MCF 10A (cell line): ENCODE data around the gene GRAMD1A. TPM values are rescaled to one million over a fixed set of nuclear protein-coding genes. Genes with fewer than 3 reads are reported as not detected.
"Not testable (repeated sequence)": the region's sequence is repeated elsewhere in the genome, so short reads cannot be mapped to it uniquely, and the experiment has no call there.

Source experiments
- BruUV-seq: library from RNA; stranded (reverse); fragments of 400-500 nt; replicated peaks from 2 replicates; lab custom pipeline; 2021; lab: Mats Ljungman, UMichigan
- CTCF ChIA-PET: fragments of 300-600 bp; sonication (Branson Sonifier 250); formaldehyde crosslinking; extraction: SDS; loops from one replicate; lab custom pipeline; 2021; ENCODE audit warnings: antibody characterized with exemption, inconsistent platforms; lab: Yijun Ruan, JAX
- POLR2A ChIA-PET: fragments of 300-600, 350-650 bp; sonication (Branson Sonifier 250); formaldehyde crosslinking; extraction: SDS; loops from one replicate; lab custom pipeline; 2020; ENCODE audit warnings: antibody characterized with exemption, inconsistent platforms; lab: Yijun Ruan, JAX
- DNase-seq: peaks from one replicate; pipeline ENCODE4 v3.0.0-alpha.2; 2018; ENCODE audit not compliant: unreplicated experiment
- H3K27ac Mint-ChIP-seq: one replicate; pipeline ENCODE4 v1.8.0; 2022; ENCODE audit warnings: mild to moderate bottlenecking, low read depth, mixed read lengths; ENCODE audit not compliant: unreplicated experiment
- H3K27me3 Mint-ChIP-seq: one replicate; pipeline ENCODE4 v1.8.0; 2022; ENCODE audit warnings: mixed read lengths; ENCODE audit not compliant: insufficient read depth, unreplicated experiment
- H3K36me3 Mint-ChIP-seq: one replicate; pipeline ENCODE4 v1.8.0; 2022; ENCODE audit warnings: mild to moderate bottlenecking, moderate library complexity, mixed read lengths; ENCODE audit not compliant: insufficient read depth, unreplicated experiment
- H3K4me1 Mint-ChIP-seq: one replicate; pipeline ENCODE4 v1.8.0; 2022; ENCODE audit warnings: mixed read lengths; ENCODE audit not compliant: insufficient read depth, unreplicated experiment
- H3K4me3 Mint-ChIP-seq: one replicate; pipeline ENCODE4 v1.8.0; 2022; ENCODE audit warnings: mild to moderate bottlenecking, moderate library complexity, mixed read lengths; ENCODE audit not compliant: unreplicated experiment
- H3K9me3 Mint-ChIP-seq: one replicate; pipeline ENCODE4 v1.8.0; 2022; ENCODE audit warnings: mixed read lengths; ENCODE audit not compliant: unreplicated experiment
- CTCF ChIP-seq: fragments of 200-600 bp; IDR thresholded peaks from one replicate; pipeline ENCODE4 v1.8.0; 2022; ENCODE audit warnings: antibody characterized with exemption, mild to moderate bottlenecking; ENCODE audit not compliant: unreplicated experiment
- intact Hi-C: fragments of 100-400 bp; cut with micrococcal nuclease; formaldehyde crosslinking; loops from 2 replicates; pipeline ENCODE4 v1.14.1; 2022
- total RNA-seq: library from RNA; stranded (reverse); gene quantifications from 2 replicates; pipeline ENCODE4 v1.2.3, GENCODE V29; 2022

Gene GRAMD1A
- total RNA-seq, 1 experiment from 2014 or later = 48.1 TPM

GRCh38 chr19:35006999-35007365 is 6.9 kb downstream of the GRAMD1A start:
- CTCF ChIA-PET = interaction anchor here (0.7 to 3.1 kb wide), 5 partner anchors 11 to 294 kb away, joined by 3 to 29 read pairs (median 4); no protein-coding TSS in a partner anchor
- TF ChIP-seq CTCF = no peak
- Mint-ChIP-seq H3K4me1 (peaks cover 17% of the 10 kb centered on the region), H3K36me3 (peaks cover 32% of the 10 kb centered on the region), H3K27me3 (no peaks in the 10 kb centered on the region), H3K9me3 (no peaks in the 10 kb centered on the region), H3K4me3 (no peak overlapping the region), H3K27ac (no peak overlapping the region)
- BruUV-seq = no TSS peak
- no peak for DNase-seq
- intact Hi-C loops = no loop called here
- POLR2A ChIA-PET = interaction anchor here (1.5 kb wide), 1 partner anchor 36 kb away, joined by 3 read pairs; no protein-coding TSS in a partner anchor

GRCh38 chr19:35007427-35007826 is 7.3 kb downstream of the GRAMD1A start:
- H3K9me3 Mint-ChIP-seq, H3K27ac Mint-ChIP-seq, H3K4me3 Mint-ChIP-seq, DNase-seq, BruUV-seq, intact Hi-C loops, H3K27me3 Mint-ChIP-seq: not testable (repeated sequence)
- POLR2A ChIA-PET = interaction anchor here (0.7 to 1.7 kb wide), 3 partner anchors 10 to 59 kb away, joined by 3 to 6 read pairs (median 3); no protein-coding TSS in a partner anchor
- Mint-ChIP-seq H3K36me3 (peaks cover 34% of the 10 kb centered on the region), H3K4me1 (peaks cover 13% of the 10 kb centered on the region)
- CTCF ChIA-PET = interaction anchor here (0.7 to 3.1 kb wide), 4 partner anchors 10 to 295 kb away, joined by 3 to 29 read pairs (median 4); partner anchors contain the start of gene ZNF792

GRCh38 chr19:35008891-35009341 is 8.8 kb downstream of the GRAMD1A start:
- H3K4me1 Mint-ChIP-seq = peaks cover 6% of the 10 kb centered on the region
- POLR2A ChIA-PET = interaction anchor here (1.7 kb wide), 1 partner anchor 8 kb away, joined by 6 read pairs; no protein-coding TSS in a partner anchor
- TF ChIP-seq CTCF = no peak
- H3K9me3 Mint-ChIP-seq = no peaks in the 10 kb centered on the region
- H3K36me3 Mint-ChIP-seq = peaks cover 44% of the 10 kb centered on the region
- intact Hi-C loops = no loop called here
- H3K27ac Mint-ChIP-seq = no peak overlapping the region
- no TSS peak for BruUV-seq
- H3K4me3 Mint-ChIP-seq = no peak overlapping the region
- CTCF ChIA-PET = interaction anchor here (1.0 to 1.8 kb wide), 2 partner anchors 35 to 36 kb away, joined by 3 to 5 read pairs; no protein-coding TSS in a partner anchor
- no peak for DNase-seq
- no peaks in the 10 kb centered on the region for H3K27me3 Mint-ChIP-seq

- intact Hi-C loops = no loop called here
- BruUV-seq = no TSS peak
- POLR2A ChIA-PET = interaction anchor here (2.7 kb wide), 1 partner anchor 10 kb away, joined by 9 read pairs; the partner anchor contains the start of gene GRAMD1A
- TF ChIP-seq CTCF = no peak
- Mint-ChIP-seq H3K9me3 (no peaks in the 10 kb centered on the region), H3K36me3 (peaks cover 52% of the 10 kb centered on the region), H3K27me3 (no peaks in the 10 kb centered on the region), H3K27ac (no peak overlapping the region), H3K4me3 (no peak overlapping the region), H3K4me1 (peaks cover 6% of the 10 kb centered on the region)
- no peak for DNase-seq
- CTCF ChIA-PET = interaction anchor here (0.6 to 1.8 kb wide), 4 partner anchors 33 to 105 kb away, joined by 3 to 5 read pairs (median 4); no protein-coding TSS in a partner anchor
These were observed 9.6 kb downstream of the GRAMD1A start for GRCh38 chr19:35009424-35010415.
